ENCODE measurements around the gene LIN7A.
A peak's percentile ranks its signal among the peaks of the same experiment; 100 is the strongest.
"Not testable (repeated sequence)": the region's sequence is repeated elsewhere in the genome, so short reads cannot be mapped to it uniquely, and the experiment has no call there.

LIN7A gene

DNA sequence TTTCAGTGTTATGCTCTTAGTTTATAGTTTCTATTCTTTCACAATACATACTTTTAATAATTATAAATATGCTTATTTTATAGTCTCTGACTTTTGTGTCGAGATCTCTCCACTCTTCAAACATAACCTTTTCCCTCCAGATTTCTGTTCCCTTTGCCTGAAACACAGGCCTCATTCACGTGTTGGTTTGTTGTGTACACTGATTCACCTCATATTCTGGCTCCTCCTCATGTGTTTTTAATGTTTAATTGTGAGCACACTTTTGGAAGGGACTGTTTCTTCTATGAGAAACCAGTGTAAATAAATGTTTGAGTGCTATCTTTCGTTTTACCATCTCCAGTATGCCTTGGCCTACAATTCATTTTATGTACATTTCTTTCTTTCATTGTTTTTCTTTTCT, 20.1 kb downstream of the LIN7A start:
- DNase-seq, result no peak

DNA sequence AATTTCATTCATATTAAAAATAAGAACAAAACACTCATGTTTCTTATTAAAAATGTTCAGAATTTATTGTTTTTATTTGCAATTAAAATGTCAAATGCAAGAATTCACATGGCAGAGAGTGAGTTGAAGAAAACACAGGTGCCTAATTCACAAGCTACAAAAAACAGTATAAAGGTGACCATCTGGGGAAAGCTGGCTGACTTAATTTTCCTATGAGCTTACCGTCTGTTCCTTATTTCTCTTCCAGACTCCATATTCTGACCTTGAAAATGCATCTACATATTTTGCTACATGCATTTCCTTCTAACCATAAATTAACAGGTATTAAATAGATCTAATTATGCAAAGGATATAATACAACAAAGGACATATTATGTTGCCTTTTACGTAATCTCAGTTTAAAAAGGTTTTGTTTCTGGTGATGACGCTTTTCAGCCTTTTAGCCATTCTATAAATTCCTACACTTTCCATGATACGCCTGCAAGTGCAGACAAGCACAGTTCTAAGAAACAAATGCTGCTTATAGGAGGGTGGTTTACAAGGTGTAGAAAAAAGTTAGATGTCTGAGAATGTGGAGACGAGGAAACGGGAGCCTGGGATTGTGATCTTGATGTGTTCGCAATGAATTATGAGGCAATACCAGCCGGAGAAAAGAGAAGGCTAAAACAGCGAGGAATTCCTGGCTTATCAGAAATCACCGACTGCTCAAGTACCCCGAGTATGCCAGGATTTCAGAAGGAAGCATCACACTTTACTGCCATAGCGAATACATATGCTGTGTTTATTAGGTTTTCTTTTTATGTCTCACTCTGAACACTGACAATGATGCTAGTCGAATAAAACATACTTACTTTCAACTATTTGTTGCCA, 24.6 kb downstream of the LIN7A start:
- DNase-seq, result peak; percentile 77

DNA sequence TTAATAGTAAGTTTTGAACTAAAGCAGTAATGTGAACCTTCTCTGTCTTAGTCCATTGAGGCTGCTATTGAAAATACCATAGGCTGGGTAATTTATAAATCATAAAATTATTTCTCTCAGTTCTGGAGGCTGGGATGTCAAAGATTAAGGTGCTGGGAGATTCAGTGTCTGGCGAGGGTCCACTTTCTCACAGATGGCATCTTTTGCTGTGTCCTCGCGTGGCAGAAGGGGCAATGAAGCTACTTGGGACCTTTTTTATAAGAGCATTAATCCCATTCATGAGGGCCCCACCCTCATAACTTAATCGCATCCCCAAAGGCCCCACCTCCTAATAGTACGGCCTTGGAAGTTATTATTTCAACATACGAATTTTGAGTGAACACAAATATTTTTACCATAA, 28.4 kb downstream of the LIN7A start:
- no peak for DNase-seq

DNA sequence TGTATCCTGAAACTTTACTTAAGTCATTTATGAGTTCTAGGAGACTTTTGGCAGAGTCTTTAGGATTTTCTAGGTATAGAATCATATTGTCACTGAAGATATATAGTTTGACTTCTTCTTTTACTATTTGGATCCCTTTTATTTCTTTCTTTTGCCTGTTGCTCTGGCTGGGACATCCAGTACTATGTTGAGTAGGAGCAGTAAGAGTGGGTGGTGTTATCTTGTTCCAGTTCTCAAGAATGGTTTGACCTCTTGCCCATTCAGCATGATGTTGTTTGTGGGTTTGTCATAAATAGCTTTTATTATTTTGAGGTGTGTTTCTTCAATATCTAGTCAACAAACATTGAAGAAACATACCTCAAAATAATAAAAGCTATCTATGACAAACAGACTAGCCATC, 35.0 kb downstream of the LIN7A start:
- no peak for DNase-seq

DNA sequence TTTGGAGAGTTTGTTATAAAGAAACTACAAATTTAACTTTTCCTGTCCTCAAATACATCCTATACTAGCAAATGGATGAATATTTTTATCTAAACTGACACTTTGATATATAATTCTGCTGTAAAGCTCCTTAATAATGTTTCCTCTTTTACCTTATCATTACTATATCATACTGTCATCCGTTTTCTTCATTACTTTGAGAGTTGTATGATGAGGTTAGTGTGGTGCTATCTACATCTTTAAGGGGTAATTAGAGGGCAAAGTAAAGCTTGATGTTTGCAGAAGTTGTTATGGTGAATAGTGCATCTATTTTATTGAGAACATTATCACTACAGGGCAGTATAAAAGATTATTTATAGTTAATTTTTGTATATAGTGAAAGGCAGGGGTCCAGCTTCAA, 36.1 kb downstream of the LIN7A start:
- DNase-seq, result no peak

DNA sequence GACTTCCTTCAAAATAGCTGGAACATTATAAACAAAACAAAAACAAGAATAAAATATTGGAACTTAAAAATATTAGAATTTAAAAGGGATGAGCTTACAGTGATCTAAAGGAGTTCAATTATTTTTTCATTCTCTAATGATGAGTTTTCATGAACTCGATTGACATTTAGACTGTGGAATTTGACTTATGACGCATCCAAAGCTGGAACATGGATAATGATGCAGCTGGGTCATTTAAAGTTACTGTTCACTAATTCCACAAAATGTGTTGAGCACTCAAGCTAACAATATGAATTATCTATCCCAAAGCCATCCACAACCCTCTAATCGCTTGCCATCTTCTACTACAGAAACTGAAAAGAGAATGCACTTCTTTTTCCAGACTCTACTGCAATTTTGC, 42.5 kb downstream of the LIN7A start:
- DNase-seq, result no peak

DNA sequence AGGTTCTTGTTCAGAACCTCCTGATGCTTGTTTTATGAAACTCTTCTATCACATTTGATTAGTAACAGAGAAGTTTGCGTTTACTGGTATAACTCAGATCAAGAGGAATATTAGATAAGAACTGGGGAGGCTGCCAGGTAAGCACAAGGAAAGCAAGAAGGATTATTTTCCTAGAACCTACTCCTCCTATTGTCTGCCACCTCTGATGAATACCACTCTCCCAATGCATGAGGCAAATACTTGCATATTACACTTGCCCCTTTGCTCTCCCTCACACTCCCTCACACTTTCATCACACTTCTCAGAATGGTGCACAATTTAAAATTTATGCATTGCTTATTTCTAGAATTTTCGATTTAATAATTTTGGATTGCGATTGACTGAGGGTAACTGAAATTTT, 43.6 kb downstream of the LIN7A start:
- no peak for DNase-seq

DNA sequence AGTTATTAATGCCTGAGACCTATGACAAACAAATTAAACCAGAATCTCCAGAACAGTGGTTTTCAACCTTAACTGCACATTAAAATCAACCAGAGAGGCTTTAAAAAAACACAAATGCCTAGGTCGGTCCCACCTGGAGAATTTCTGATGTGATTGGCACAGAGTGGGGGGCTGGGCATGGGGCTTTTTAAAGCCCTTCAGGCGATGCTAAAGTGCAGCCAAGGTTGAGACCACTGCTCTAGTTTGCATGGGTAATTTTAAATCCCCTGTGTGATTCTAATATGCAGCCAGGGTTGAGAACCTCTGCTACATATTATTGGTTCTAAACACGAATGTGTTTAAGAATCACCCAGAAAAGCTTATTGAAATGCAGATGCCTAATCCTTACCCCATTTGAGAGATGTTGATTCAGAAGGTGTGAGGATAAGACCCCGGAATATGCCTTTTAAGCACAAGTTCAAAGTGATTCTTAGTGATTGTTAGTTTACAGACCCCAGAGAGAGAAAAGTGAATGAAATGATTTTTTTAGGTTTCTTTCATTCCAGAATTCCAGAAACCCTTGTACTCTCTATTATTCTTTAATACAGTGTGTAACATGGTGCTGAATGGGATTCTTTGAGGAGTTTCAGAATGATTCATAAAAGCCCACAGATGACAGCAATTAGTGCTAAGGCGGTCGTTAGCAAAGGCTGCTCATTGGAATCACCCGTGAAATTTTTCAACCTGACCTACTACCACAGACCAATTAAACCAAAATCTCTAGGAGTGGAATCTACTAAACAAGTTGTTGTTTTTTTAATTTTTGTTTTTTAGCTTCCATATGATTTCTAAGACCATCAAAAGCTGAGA, 44.9 kb downstream of the LIN7A start:
- DNase-seq, result no peak

DNA sequence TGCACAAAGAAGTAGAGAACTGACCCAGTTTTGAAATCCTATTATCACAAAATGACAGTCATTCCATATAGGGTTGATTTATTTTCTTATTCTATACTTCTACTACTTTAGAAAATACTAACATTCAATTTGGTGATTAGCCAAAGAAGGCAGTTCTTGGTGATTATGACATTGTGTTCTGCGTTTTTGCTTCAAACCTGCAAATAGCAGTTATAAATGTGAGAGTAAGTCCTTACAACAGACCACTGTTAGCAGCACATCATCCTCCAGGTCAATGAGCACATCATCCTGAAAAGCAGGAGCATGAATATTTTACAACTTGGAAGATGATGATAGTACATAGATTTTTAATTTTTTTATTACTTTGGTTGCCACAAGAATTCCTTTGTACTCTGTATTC, 53.1 kb downstream of the LIN7A start:
- no peak for DNase-seq

DNA sequence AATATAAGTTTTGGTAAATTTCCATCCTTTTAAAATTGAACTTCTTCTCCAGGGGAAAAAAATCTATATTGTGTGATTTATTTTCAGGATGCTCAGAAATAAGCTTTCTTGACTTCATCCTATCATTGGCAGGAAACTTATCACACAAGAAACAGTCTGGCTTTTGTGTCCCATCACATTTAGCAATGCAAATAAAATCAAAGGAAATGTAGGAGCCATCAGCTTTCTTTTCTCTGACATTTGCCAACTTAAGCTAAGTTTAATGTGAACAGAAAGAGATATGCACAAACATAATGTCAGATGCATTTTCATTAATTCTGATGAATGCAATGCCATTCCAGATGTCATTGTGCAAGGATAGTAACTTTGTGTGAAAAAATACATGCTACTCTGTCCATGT, 56.6 kb downstream of the LIN7A start:
- DNase-seq, result no peak

DNA sequence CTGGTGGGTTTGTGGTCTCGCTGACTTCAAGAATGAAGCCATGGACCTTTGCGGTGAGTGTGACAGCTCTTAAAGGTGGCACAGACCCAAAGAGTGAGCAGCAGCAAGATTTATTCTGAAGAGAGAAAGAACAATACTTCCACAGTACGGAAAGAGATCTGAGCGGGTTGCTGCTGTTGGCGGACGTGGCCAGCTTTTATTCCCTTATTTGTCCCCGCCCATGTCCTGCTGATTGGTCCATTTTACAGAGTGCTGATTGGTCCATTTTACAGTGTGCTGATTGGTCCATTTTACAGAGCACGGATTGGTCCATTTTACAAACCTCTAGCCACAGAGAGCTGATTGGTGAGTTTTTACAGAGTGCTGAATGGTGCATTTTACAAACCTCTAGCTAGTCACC, 59.3 kb downstream of the LIN7A start:
- DNase-seq, result not testable (repeated sequence)

DNA sequence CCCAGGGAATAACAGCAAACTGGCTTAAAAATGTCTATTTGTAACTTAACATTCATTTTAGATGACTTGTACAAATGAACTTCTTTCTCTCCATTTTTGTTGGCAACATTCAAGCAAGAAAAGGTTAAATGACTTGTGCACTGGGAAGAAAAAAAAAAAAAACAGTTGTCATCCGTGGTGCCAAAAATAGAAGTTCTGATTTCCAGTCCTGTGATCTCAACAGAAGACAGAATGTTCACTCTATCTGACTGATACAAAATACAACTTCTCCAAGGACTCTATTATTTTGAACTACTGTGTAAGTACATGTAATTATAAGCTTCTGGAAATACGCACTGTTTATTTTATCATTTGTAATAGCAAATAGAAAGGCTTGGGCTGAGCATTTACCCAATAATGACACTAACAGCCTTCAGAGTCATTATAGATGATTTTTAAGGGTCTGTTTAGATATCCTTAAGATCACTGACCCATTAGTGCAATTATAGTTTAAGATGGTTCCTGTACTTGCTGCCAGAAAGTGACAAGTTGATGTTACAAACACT, 59.9 kb downstream of the LIN7A start:
- no peak for DNase-seq

DNA sequence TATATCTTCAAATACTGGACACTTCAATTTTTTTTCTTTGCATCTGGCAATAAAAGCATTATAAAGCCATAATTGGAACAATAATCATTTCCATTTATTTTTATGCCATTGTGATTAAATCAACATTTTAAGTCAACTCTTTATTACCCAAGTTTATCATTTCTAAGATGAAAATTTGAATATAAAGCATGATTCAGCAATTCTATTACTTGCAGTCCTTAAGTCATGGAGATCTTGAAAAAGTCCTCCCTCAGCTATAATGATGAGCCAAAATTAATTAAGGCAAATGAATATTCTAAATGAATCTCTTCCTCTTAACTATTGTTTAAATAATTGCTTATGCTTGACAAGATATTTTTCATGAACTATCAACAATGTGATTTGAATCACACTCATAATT, 65.7 kb downstream of the LIN7A start:
- DNase-seq, result no peak

DNA sequence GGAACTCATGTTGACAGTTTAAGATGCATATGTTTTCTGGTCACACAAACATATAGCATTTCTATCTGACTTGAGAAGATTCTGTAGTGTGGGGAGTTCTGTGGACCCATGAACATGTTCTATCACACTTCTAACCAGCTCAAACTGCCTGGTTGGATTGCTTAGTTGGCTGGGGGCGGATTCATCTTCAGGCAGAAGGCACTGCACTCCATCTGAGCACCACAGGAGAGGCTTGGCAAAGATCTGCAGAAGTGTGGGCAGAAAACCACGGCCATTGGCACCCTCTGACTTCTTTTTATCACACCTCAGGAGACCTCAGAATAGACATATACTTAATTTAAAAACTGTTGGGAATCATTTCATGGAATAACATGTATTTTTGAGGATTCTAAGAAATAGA, 68.5 kb downstream of the LIN7A start:
- no peak for DNase-seq

DNA sequence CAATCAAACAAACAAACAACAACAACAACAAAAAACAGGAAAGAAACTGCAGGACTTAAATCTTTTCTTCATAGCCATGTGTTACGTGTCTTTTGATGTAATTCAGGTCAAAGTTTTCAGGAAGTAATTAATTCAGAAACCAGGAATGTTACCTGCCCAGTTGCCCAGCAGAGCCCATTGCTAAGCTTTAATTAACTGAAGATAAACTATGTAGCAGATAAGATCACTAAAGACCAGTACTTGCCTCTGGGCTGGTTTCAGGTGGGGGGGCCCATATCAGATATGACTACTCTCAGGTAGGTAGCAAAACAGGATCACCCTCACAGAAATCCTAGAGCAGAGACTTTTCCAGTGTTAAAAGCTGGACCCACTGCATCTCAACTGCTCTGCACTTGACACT, 69.2 kb downstream of the LIN7A start:
- no peak for DNase-seq

DNA sequence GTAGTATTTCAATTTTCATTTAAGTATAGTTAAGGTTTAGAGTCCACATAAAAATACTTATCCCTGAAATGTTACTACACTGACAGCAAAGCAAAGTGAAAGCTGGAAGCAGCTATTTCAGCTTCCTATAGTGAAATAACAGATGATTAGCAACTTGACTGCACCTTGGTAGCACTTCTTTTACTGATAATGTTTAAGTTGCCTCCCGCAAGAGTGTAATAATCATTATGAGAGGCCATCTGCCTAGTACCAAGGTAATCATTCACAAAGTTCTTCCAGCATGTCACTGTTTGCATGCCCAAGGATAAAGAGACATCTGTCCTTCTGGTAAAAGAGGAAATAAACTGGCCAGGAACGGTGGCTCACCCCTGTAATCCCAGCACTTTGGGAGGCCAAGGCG, 69.8 kb downstream of the LIN7A start:
- no peak for DNase-seq

DNA sequence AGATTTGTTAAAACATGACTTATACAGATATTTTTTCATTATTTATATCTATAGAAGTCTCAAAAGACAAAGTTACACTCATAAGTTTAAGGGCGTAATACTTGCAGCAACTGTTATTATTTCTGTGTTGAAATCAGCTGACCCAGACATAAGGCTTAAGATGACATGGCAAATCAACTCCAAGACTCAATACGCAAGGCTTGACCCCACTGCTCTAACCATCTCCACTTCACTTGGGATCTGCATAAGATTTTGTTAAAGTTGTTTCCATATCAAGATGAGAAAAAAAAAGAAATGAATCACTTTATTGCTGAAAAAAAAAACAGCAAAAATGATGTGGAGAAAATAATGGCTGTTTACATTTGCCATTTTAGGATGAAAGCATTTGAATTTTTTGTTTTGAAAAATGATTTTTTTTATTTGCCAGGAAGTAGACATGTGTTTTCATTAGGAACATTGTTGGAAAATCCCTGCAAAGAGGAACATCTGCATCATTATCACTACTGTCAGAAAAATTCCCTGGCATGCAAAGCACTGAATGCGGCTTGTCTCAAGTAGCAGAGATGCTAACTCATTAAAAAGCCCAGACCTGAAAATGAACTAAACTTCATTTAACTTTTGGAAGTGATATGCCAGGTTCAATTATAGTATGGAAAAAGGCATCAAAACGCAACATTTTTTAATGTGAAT, 73.5 kb downstream of the LIN7A start:
- no peak for DNase-seq

DNA sequence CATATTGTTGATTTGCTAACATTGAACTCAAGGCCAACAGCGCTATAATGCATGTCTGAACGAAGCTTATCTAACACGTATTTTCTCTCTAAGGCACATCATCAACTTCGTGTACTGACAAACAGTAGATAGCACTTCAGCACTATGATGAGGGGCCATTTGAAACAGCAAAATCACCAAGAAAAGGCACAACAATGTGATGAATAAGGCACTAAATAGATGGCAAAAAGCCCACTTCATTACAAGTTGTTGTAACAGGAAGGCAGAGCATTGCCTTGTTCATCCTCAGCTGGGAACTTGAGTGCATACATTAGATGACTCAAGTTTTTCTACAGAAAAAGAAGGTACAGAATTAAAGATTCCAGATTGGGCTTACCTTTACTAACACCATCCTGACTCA, 75.2 kb downstream of the LIN7A start:
- no peak for DNase-seq

DNA sequence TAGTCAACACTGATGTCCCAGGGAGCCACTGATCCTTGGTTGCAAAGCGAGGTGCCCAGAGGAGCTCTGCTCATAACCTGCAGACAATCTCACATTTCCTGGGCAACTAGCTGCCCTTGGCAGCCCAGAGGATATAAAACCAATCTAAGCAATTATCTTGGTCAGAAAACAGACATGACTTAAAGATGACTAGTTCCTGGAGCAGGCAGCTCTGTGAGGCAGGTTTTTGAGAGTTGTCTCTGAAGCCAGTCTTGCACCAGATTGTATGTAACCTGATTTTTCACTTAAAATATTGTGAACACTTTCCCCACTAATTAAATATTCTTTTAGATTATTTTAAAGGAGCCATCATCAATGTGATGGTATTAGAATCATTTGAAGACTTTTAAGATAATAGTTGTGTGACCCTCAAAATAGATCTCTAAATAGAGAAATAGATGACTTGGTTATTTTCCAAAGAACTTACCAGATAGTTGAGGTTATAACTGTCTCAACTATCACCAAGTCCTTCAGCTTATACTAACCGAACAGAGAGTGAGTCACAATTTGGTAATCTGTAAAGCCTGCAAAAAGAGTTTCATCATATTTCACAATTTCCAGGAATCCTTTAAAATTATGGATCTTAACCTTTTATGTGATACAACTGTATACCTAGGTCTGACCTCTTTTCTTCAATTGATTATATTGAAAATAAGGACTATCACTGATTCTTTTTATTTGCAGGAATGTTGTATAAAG, 75.9 kb downstream of the LIN7A start:
- DNase-seq, result peak; percentile 39

DNA sequence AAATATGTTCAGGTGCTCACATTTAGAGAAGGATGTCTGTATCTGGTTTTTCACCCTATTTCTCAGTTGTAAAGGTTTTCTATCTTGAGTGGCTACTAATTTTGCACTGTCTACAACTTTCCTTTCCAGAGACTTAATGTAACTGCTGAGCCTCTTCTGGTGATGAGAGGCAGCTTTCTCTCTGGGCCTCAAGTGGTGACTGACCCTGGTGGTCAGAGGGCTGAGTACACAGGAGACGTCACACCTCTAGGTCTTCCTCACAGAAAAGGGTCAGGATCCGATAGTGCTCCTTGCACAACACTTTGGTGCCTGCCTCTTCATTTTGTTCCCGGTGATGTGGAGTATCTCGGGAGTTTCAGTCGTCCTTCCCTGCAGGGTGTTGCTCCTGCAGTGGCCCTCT, 76.8 kb downstream of the LIN7A start:
- DNase-seq, result no peak

DNA sequence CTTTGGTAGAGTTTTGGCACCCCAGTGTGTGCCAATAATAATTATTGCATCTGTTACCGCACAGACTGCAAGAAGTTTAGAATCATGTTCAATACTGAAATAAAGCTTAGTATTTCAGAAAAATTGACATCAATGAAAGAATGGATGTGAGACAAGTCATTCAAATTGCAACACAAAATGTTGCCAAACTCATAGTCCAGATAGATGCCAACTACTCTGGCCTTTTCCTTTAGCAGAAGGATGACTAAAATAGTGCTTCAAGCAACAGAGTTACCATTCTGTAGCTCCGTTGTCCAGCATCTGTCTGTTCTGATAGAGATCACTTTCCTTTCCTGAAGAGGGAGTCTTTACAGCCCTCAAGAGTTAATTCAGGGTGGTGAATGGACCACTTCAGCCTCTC, 77.5 kb downstream of the LIN7A start:
- no peak for DNase-seq

DNA sequence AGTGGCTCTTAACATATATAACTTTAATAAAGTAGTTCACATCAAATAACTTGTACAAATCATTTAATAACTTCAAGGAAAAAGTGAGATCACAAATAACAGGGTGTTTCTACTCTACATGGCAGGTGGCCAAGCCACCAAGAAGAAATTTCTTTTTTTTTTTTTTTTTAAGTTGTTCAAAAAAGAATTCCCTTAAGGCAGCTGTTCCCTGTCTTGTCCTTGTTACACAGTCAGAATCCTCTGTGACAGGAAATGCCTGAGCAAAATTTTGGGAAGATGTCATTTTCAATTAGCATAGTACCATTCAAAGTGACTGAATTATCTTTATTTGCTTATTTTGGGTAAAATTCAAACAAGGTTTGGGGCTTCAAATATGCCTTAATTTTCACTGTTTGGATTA, 79.4 kb downstream of the LIN7A start:
- no peak for DNase-seq

DNA sequence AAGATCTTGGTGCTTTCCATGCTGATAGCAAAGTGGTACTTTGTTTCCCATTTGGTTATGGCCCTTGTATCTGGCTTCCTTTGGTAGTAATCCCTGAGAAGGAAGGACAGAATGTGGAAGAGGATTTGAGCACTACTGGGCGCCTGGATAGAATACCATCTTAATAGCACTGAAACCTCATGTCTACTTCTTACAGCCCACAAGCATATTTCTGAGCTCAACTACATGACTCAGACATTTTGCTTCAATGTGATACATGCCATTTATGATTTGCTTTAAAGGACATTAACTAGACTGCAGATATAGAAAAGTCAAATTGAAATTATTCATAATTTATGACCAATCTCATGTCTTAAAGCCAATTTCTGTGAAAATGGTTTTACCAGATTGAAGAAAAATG, 80.4 kb downstream of the LIN7A start:
- DNase-seq, result no peak

Data from NCI-H226 (cell line).